ENCODE results near the gene MRLN.

The MRLN gene

DNA sequence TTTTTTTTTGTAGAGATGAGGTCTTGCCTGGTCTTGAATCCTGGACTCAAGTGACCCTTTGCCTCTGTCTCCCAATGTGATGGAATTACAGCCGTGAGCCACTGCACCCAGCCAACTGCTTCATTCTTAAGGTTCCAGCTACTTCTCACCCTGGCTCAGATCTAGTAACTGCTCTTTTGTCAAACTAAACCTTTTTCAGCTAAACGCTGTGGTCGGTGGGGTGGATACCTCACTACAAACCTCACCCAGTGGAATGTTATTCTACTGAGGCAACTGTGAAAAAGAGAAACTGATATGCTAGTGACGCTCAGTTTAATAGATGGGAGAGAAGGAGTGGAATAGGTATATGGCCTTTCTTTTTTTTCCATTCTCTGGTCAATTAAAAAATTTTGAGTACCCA lies 1.7 kb upstream of the MRLN start:
- H2AFZ ChIP-seq (ENCODE audit: low read depth), result no peak overlapping the region
- H3K27ac ChIP-seq, result no peak overlapping the region
- H3K4me3 ChIP-seq (IDR thresholded peaks at IDR 0.05; ENCODE audit: insufficient read depth, low read depth, low read length), result no peak overlapping the region
- no peaks in the 10 kb centered on the region for H3K27me3 ChIP-seq (ENCODE audit: insufficient read depth, low read depth)
- no peaks in the 10 kb centered on the region for H4K20me1 ChIP-seq (ENCODE audit: insufficient read depth)
- H3K79me2 ChIP-seq (ENCODE audit: insufficient read depth, low read depth), result no peaks in the 10 kb centered on the region
- no peaks in the 10 kb centered on the region for H3K4me1 ChIP-seq (ENCODE audit: low read depth, poor library complexity, severe bottlenecking)
- no peak for TF ChIP-seq CTCF (conservative IDR thresholded peaks at IDR 0.05; ENCODE audit: low read depth, low read length)
- H3K9ac ChIP-seq, result no peak overlapping the region
- no peak overlapping the region for H3K4me2 ChIP-seq
- H3K36me3 ChIP-seq (ENCODE audit: insufficient read depth), result no peaks in the 10 kb centered on the region

GRCh38 chr10:59752278-59752940 lies 846 bp downstream of the MRLN start:
- no peaks in the 10 kb centered on the region for H3K36me3 ChIP-seq (ENCODE audit: insufficient read depth)
- H3K9ac ChIP-seq, result no peak overlapping the region
- no peak overlapping the region for H3K4me2 ChIP-seq
- no peaks in the 10 kb centered on the region for H3K27me3 ChIP-seq (ENCODE audit: insufficient read depth, low read depth)
- H3K79me2 ChIP-seq (ENCODE audit: insufficient read depth, low read depth), result no peaks in the 10 kb centered on the region
- TF ChIP-seq CTCF (conservative IDR thresholded peaks at IDR 0.05; ENCODE audit: low read depth, low read length), result no peak
- no peaks in the 10 kb centered on the region for H3K4me1 ChIP-seq (ENCODE audit: low read depth, poor library complexity, severe bottlenecking)
- H3K4me3 ChIP-seq (IDR thresholded peaks at IDR 0.05; ENCODE audit: insufficient read depth, low read depth, low read length), result no peak overlapping the region
- no peak overlapping the region for H2AFZ ChIP-seq (ENCODE audit: low read depth)
- no peaks in the 10 kb centered on the region for H4K20me1 ChIP-seq (ENCODE audit: insufficient read depth)
- H3K27ac ChIP-seq, result no peak overlapping the region

GRCh38 chr10:59750155-59750945 lies 2.9 kb downstream of the MRLN start:
- Histone ChIP-seq H3K27me3 (ENCODE audit: insufficient read depth, low read depth) (no peaks in the 10 kb centered on the region), H4K20me1 (ENCODE audit: insufficient read depth) (no peaks in the 10 kb centered on the region), H3K79me2 (ENCODE audit: insufficient read depth, low read depth) (no peaks in the 10 kb centered on the region), H3K36me3 (ENCODE audit: insufficient read depth) (no peaks in the 10 kb centered on the region), H3K4me3 (IDR thresholded peaks at IDR 0.05; ENCODE audit: insufficient read depth, low read depth, low read length) (no peak overlapping the region), H3K27ac (no peak overlapping the region), H2AFZ (ENCODE audit: low read depth) (no peak overlapping the region), H3K4me1 (ENCODE audit: low read depth, poor library complexity, severe bottlenecking) (no peaks in the 10 kb centered on the region), H3K4me2 (no peak overlapping the region), H3K9ac (no peak overlapping the region)
- TF ChIP-seq CTCF (conservative IDR thresholded peaks at IDR 0.05; ENCODE audit: low read depth, low read length), result no peak

- no peaks in the 10 kb centered on the region for H4K20me1 ChIP-seq (ENCODE audit: insufficient read depth)
- no peaks in the 10 kb centered on the region for H3K36me3 ChIP-seq (ENCODE audit: insufficient read depth)
- no peaks in the 10 kb centered on the region for H3K27me3 ChIP-seq (ENCODE audit: insufficient read depth, low read depth)
- no peaks in the 10 kb centered on the region for H3K79me2 ChIP-seq (ENCODE audit: insufficient read depth, low read depth)
- no peak overlapping the region for H3K4me2 ChIP-seq
- no peak overlapping the region for H3K27ac ChIP-seq
- H3K4me1 ChIP-seq (ENCODE audit: low read depth, poor library complexity, severe bottlenecking), result no peaks in the 10 kb centered on the region
- H3K9ac ChIP-seq, result no peak overlapping the region
- no peak for TF ChIP-seq CTCF (conservative IDR thresholded peaks at IDR 0.05; ENCODE audit: low read depth, low read length)
- H2AFZ ChIP-seq (ENCODE audit: low read depth), result no peak overlapping the region
- no peak overlapping the region for H3K4me3 ChIP-seq (IDR thresholded peaks at IDR 0.05; ENCODE audit: insufficient read depth, low read depth, low read length)
These were observed 4.4 kb downstream of the MRLN start for GRCh38 chr10:59748834-59749233.
